Adrenal gland (tissue), 12 donors: ENCODE measurements around the gene SHB. TPM values are rescaled to one million over a fixed set of nuclear protein-coding genes. Genes with fewer than 3 reads are reported as not detected.

Experiments
- DNase-seq, 7 donors: peaks; one replicate each; pipeline ENCODE4 v3.0.0-alpha.2; 2019 to 2020
- H3K27ac ChIP-seq, 5 donors: fragments of 200-600 bp; sonication (generic) in 4 of 5; 1 replicate in 3 of 5; 2 replicates in 2 of 5; pipeline versions ENCODE4 v1.5.1 to v1.8.0; 2016 to 2020; ENCODE audit warnings: mild to moderate bottlenecking in 1 of 5
- H3K27me3 ChIP-seq: fragments of 200-600 bp; 2 replicates; pipeline ENCODE4 v1.8.0; 2021
- H3K36me3 ChIP-seq, 2 donors: fragments of 200-600 bp; replicated peaks in 1 of 2; 1 replicate in 1 of 2; 2 replicates in 1 of 2; pipeline versions ENCODE4 v1.5.1 to v1.8.0; 2018 to 2022
- H3K4me1 ChIP-seq, 2 donors: fragments of 200-600 bp; replicated peaks in 1 of 2; 1 replicate in 1 of 2; 2 replicates in 1 of 2; pipeline versions ENCODE4 v1.5.1 to v1.8.0; 2018 to 2021
- H3K4me3 ChIP-seq, 4 donors: fragments of 200-600 bp; sonication (generic) in 3 of 4; one replicate each; pipeline ENCODE4 v1.5.1; 2016 to 2018
- H3K9me3 ChIP-seq, 3 donors: fragments of 200-600 bp; sonication (generic) in 1 of 3; replicated peaks in 1 of 3; 1 replicate in 2 of 3; 2 replicates in 1 of 3; pipeline versions ENCODE4 v1.5.1 to v1.8.0; 2016 to 2021
- CTCF ChIP-seq, 6 experiments: fragments of 450-650 bp in 4 of 6; fragments of 200-600 bp in 2 of 6; sonication (generic) in 1 of 6; IDR thresholded peaks; 1 replicate in 5 of 6; 2 replicates in 1 of 6; pipeline versions ENCODE4 v1.5.1 to v1.8.0; 2016 to 2021; ENCODE audit warnings: antibody characterized with exemption in 6 of 6, mild to moderate bottlenecking in 2 of 6, moderate library complexity in 1 of 6
- POLR2A ChIP-seq, 2 donors: fragments of 450-650 bp; IDR thresholded peaks; one replicate each; pipeline ENCODE4 v1.6.1; 2017; ENCODE audit warnings: antibody characterized with exemption in 2 of 2, mild to moderate bottlenecking in 2 of 2, moderate library complexity in 1 of 2
- WGBS, 4 donors: extraction: QIAGEN DNeasy Blood & Tissue Kit in 2 of 4; methylation state at CpG; one replicate each; pipeline versions ENCODE4 v1.1.5 to v1.1.7; 2013 to 2017; 5-methylcytosine and 5-hydroxymethylcytosine counted together
- intact Hi-C, 2 donors: fragments of 100-400 bp; cut with DNase I; formaldehyde crosslinking; loops; one replicate each; pipeline versions ENCODE4 v1.14.1 to v1.15.0; 2022 to 2023
- polyA plus RNA-seq, 3 donors: library from polyadenylated mRNA; stranded (reverse); fragments of 200-250 nt in 2 of 3; fragments of 350-450 nt in 1 of 3; fragmentation: Illumina TruSeq in 1 of 3; extraction: RNeasy Lipid Tissue Mini Kit (QIAGEN cat#74804) in 1 of 3; gene quantifications; one replicate each; pipeline ENCODE4 v1.2.3, GENCODE V29; 2013 to 2014
- total RNA-seq, 9 donors: library from RNA; depleted of rRNA in 4 of 9; stranded (reverse); fragments of >200 nt in 4 of 9; fragments of 120-200 nt in 1 of 9; fragmentation: NEBNext Ultra II Directional in 1 of 9; extraction: Animal tissue kit (Norgen Biotek cat#: 25700) in 1 of 9; gene quantifications; one replicate each; pipeline versions ENCODE4 v1.1.0 to v1.2.4, GENCODE V29; 2013 to 2023
- donor health status: healthy with polysubstance abuse.
- donor health status: Bipolar disorder and iron deficiency.
- donor health status: DM: yes; HTN: yes; CAD: no.
- donor health status: DM: no; HTN: no; CAD: no.
- donor health status: DM: no; HTN: no; CAD: no.
- donor health status: DM: yes; HTN: yes; CAD: no.

SHB gene
- total and polyA plus RNA-seq, 12 donors, result 3.2 to 21.2 (median 11.1) TPM

- 87 to 94% (median 92%) methylated on average over 5 of the region's 5 CpGs for WGBS, 4 donors
- intact Hi-C loops, result loop anchor here in 1 of 2 donors (5.0 kb wide), 1 partner anchor 52 kb away; no protein-coding TSS in a partner anchor
- Histone ChIP-seq H3K9me3 (no peaks in the 10 kb centered on the region), H3K27me3 (no peaks in the 10 kb centered on the region), H3K36me3 (no peaks in the 10 kb centered on the region), H3K4me1 (peaks cover 6 to 27% of the 10 kb centered on the region in 2 donors), H3K27ac (no peak overlapping the region), H3K4me3 (no peak overlapping the region)
- TF ChIP-seq CTCF (IDR thresholded peaks at IDR 0.05) (no peak), POLR2A (IDR thresholded peaks at IDR 0.05) (no peak)
- no peak for DNase-seq
These were observed 84.8 kb downstream of the SHB start for GRCh38 chr9:37984278-37984671.

GRCh38 chr9:37983381-37984067 lies 85.5 kb downstream of the SHB start:
- intact Hi-C loops, result loop anchor here in 1 of 2 donors (5.0 kb wide), 1 partner anchor 51 kb away; no protein-coding TSS in a partner anchor
- 88 to 94% (median 92%) methylated on average over 4 to 12 of the region's 12 CpGs for WGBS, 4 donors
- no peaks in the 10 kb centered on the region for H3K36me3 ChIP-seq
- peaks cover 6 to 27% of the 10 kb centered on the region in 2 donors for H3K4me1 ChIP-seq
- no peak for DNase-seq
- no peaks in the 10 kb centered on the region for H3K9me3 ChIP-seq
- no peak for TF ChIP-seq POLR2A (IDR thresholded peaks at IDR 0.05)
- no peak for TF ChIP-seq CTCF (IDR thresholded peaks at IDR 0.05)
- H3K4me3 ChIP-seq, result no peak overlapping the region
- H3K27me3 ChIP-seq, result no peaks in the 10 kb centered on the region
- no peak overlapping the region for H3K27ac ChIP-seq

GRCh38 chr9:37979844-37980243 lies 89.2 kb downstream of the SHB start:
- Histone ChIP-seq H3K27me3 (no peaks in the 10 kb centered on the region), H3K9me3 (no peaks in the 10 kb centered on the region), H3K4me3 (no peak overlapping the region), H3K27ac (no peak overlapping the region), H3K36me3 (no peaks in the 10 kb centered on the region), H3K4me1 (peaks cover 0 to 20% of the 10 kb centered on the region in 2 donors)
- DNase-seq, result no peak
- 84 to 92% (median 86%) methylated on average over 5 of the region's 5 CpGs for WGBS, 4 donors
- TF ChIP-seq CTCF (IDR thresholded peaks at IDR 0.05), result no peak
- no peak for TF ChIP-seq POLR2A (IDR thresholded peaks at IDR 0.05)
- intact Hi-C loops, result loop anchor here in 1 of 2 donors (5.0 kb wide), 1 partner anchor 48 kb away; no protein-coding TSS in a partner anchor

- Histone ChIP-seq H3K9me3 (no peaks in the 10 kb centered on the region), H3K36me3 (no peaks in the 10 kb centered on the region), H3K4me1 (peaks cover 0 to 14% of the 10 kb centered on the region in 2 donors), H3K4me3 (no peak overlapping the region), H3K27ac (no peak overlapping the region), H3K27me3 (no peaks in the 10 kb centered on the region)
- no peak for DNase-seq
- 81 to 93% (median 89%) methylated on average over 3 of the region's 3 CpGs for WGBS, 4 donors
- intact Hi-C loops, result no loop called here
- TF ChIP-seq POLR2A (IDR thresholded peaks at IDR 0.05) (no peak), CTCF (IDR thresholded peaks at IDR 0.05) (no peak)
These were observed 90.0 kb downstream of the SHB start for GRCh38 chr9:37978983-37979382.
